GM12878 (cell line): Measurements from ENCODE around the gene CASTOR1. TPM values are rescaled to one million over a fixed set of nuclear protein-coding genes. Genes with fewer than 3 reads are reported as not detected.

Experiments
- BHLHE40 ChIP-seq, 2 experiments: fragments of 450-650 bp in 1 of 2; IDR thresholded peaks; 2 replicates each; pipeline ENCODE4 v1.6.1; 2011 to 2017; ENCODE audit warnings: low read depth in 2 of 2, borderline replicate concordance in 1 of 2, improper control_type of control experiment in 1 of 2, low read length in 1 of 2, mild to moderate bottlenecking in 1 of 2
- CHD4 ChIP-seq: fragments of 200-600 bp; sonication (generic); IDR thresholded peaks from 2 replicates; pipeline ENCODE4 v1.6.1; 2016; ENCODE audit warnings: mild to moderate bottlenecking
- DPF2 ChIP-seq: fragments of 450-650 bp; IDR thresholded peaks from 2 replicates; pipeline ENCODE4 v1.6.1; 2017; ENCODE audit warnings: mild to moderate bottlenecking
- EP300 ChIP-seq, 2 experiments: fragments of 150-350 bp in 1 of 2; IDR thresholded peaks; 2 replicates each; pipeline ENCODE4 v1.6.1; 2011 to 2012; ENCODE audit warnings: low read depth in 2 of 2, low read length in 2 of 2, borderline replicate concordance in 1 of 2, improper control_type of control experiment in 1 of 2, inconsistent platforms in 1 of 2; ENCODE audit not compliant: control insufficient read depth in 1 of 2
- KDM1A ChIP-seq: fragments of 200-600 bp; sonication (generic); IDR thresholded peaks from 2 replicates; pipeline ENCODE4 v1.6.1; 2016; ENCODE audit warnings: borderline replicate concordance
- LARP7 ChIP-seq: fragments of 450-650 bp; IDR thresholded peaks from 2 replicates; pipeline ENCODE4 v1.6.1; 2017; ENCODE audit warnings: mild to moderate bottlenecking
- NBN ChIP-seq: fragments of 450-650 bp; IDR thresholded peaks from 2 replicates; pipeline ENCODE4 v1.6.1; 2016
- POLR2A ChIP-seq: IDR thresholded peaks from 2 replicates; pipeline ENCODE4 v1.6.1; 2011; ENCODE audit warnings: low read depth, mild to moderate bottlenecking, low read length
- RBBP5 ChIP-seq: fragments of 200-600 bp; sonication (generic); conservative IDR thresholded peaks from 2 replicates; pipeline ENCODE4 v1.6.1; 2016
- SIN3A ChIP-seq: IDR thresholded peaks from 2 replicates; pipeline ENCODE4 v1.6.1; 2012; ENCODE audit warnings: low read depth, low read length, improper control_type of control experiment
- SIX5 ChIP-seq: IDR thresholded peaks from 2 replicates; pipeline ENCODE4 v1.6.1; 2011; ENCODE audit warnings: mild to moderate bottlenecking, low read depth, low read length, moderate library complexity; ENCODE audit not compliant: severe bottlenecking
- ZNF687 ChIP-seq: fragments of 450-650 bp; IDR thresholded peaks from 2 replicates; pipeline ENCODE4 v1.6.1; 2017; ENCODE audit warnings: mild to moderate bottlenecking, moderate library complexity
- ZZZ3 ChIP-seq: IDR thresholded peaks from 2 replicates; pipeline ENCODE4 v1.6.1; 2011; ENCODE audit warnings: low read depth; ENCODE audit not compliant: control insufficient read depth, insufficient read length
- polyA plus RNA-seq, 11 experiments: library from polyadenylated mRNA; depleted of rRNA in 4 of 11; unstranded in 6 of 11; stranded (reverse) in 5 of 11; fragments of >200 nt; fragmentation: Nextera tagmentation in 4 of 11; fragmentation: Illumina TruSeq in 1 of 11; extraction: Ambion mirVana in 4 of 11; extraction: Trizol in 1 of 11; gene quantifications; 1 replicate in 1 of 11; 2 replicates in 10 of 11; pipeline versions ENCODE4 v1.2.1 to v1.2.3, GENCODE V29; 2011 to 2016; ENCODE audit warnings: inconsistent platforms in 2 of 11, missing spikeins in 2 of 11, low read depth in 1 of 11
- total RNA-seq, 4 experiments: library from RNA; depleted of rRNA in 3 of 4; stranded (reverse); fragments of >200 nt in 3 of 4; fragmentation: Illumina TruSeq in 1 of 4; extraction: Trizol in 1 of 4; gene quantifications; 2 replicates each; pipeline versions ENCODE4 v1.2.1 to v1.2.3, GENCODE V29; 2013 to 2021
- TF ChIP-seq, protein P1 (sequence below): IDR thresholded peaks from 2 replicates; pipeline ENCODE4 v1.6.1; 2011; ENCODE audit warnings: borderline replicate concordance, low read depth, mild to moderate bottlenecking, moderate library complexity, mixed read lengths, low read length; ENCODE audit not compliant: insufficient read depth; ENCODE audit errors: extremely low read length

Gene CASTOR1
- total and polyA plus RNA-seq, 10 of the 15 experiments (the other 5 are each of a cell fraction or from before 2014, with no cell fraction given) = 0.31 to 9.1 (median 3.3) TPM

DNA sequence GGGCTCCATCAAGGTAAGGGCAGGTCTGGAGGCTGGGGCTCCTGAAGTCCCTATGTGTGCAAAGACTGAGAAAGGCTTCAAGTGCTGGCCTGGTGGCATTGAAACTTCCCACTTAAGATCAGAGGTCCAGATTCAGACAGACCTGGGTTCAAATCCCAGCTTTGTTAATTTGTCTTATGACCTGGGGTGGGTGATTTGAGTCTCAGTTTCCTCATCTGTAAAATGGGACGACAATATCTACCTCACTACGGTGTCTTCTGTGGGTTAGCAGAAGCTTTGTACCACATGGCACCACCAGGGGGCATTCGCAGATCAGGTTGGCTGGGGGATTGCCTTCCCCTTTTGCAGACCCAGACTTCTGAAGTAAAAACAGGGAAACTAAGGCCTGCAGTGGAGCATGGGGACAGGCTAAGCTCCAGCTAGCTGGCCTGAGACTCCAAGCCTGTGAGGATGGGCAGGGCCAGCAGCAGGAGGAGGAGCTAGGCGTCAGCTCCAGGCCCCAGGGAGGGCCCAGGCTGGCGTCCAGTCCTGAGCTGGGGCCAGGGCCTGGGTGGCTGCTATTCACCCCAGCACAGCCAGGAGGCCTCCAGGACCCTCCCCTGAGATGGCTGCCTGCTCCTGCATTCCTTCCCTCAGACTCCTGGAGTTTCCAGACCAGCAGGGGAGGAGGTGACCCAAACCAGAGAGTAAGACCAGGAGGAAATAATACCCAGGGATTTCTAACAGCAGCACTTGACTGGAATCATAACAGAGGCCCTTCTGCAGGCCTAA, 1.5 kb downstream of the CASTOR1 start (continued):
- no peak for TF ChIP-seq SIN3A
- TF ChIP-seq DPF2 = 0 out of 2 replicates have a peak, but pooled peaks have one; percentile 22
- TF ChIP-seq, protein P1, sequence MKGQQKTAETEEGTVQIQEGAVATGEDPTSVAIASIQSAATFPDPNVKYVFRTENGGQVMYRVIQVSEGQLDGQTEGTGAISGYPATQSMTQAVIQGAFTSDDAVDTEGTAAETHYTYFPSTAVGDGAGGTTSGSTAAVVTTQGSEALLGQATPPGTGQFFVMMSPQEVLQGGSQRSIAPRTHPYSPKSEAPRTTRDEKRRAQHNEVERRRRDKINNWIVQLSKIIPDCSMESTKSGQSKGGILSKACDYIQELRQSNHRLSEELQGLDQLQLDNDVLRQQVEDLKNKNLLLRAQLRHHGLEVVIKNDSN = no peak
- no peak for TF ChIP-seq SIX5
- TF ChIP-seq EP300 (IDR thresholded peaks at IDR 0.05; ENCODE audit: borderline replicate concordance in 1 of 2, control insufficient read depth in 1 of 2, low read depth in 2 of 2, low read length in 2 of 2) = no peak
- no peak for TF ChIP-seq ZNF687
- TF ChIP-seq POLR2A = no peak
- TF ChIP-seq ZZZ3 = no peak
- no peak for TF ChIP-seq KDM1A
- no peak for TF ChIP-seq BHLHE40 (IDR thresholded peaks at IDR 0.05; ENCODE audit: borderline replicate concordance in 1 of 2, low read depth in 2 of 2, low read length in 1 of 2)
- TF ChIP-seq RBBP5 = no peak
- TF ChIP-seq LARP7 = 0 out of 2 replicates have a peak, but pooled peaks have one; percentile 15
- TF ChIP-seq CHD4 = 0 out of 2 replicates have a peak, but pooled peaks have one; percentile 80
- TF ChIP-seq NBN = peak; percentile 59
